Measurements from ENCODE around the gene JAK2. TPM values are rescaled to one million over a fixed set of nuclear protein-coding genes. Genes with fewer than 3 reads are reported as not detected.
"Not testable (repeated sequence)": the region's sequence is repeated elsewhere in the genome, so short reads cannot be mapped to it uniquely, and the experiment has no call there.

JAK2 gene
- total RNA-seq, 2 donors from 2014 or later = 17.3 to 24.6 TPM

GRCh38 chr9:5042661-5043178 is 57.6 kb downstream of the JAK2 start:
- ATAC-seq (replicated peaks) = no peak
- Mint-ChIP-seq H3K9me3 (no peaks in the 10 kb centered on the region), H3K4me1 (no peaks in the 10 kb centered on the region), H3K27ac (no peak overlapping the region), H3K27me3 (no peaks in the 10 kb centered on the region), H3K36me3 (ENCODE audit: low read depth) (peaks cover 57% of the 10 kb centered on the region), H3K4me3 (no peak overlapping the region)

- no peak for ATAC-seq (replicated peaks)
- no peaks in the 10 kb centered on the region for H3K4me1 Mint-ChIP-seq
- H3K27me3 Mint-ChIP-seq = no peaks in the 10 kb centered on the region
- no peaks in the 10 kb centered on the region for H3K9me3 Mint-ChIP-seq
- no peak overlapping the region for H3K4me3 Mint-ChIP-seq
- peaks cover 63% of the 10 kb centered on the region for H3K36me3 Mint-ChIP-seq (ENCODE audit: low read depth)
- no peak overlapping the region for H3K27ac Mint-ChIP-seq
Observed at GRCh38 chr9:5043381-5043780, 58.3 kb downstream of the JAK2 start.

DNA sequence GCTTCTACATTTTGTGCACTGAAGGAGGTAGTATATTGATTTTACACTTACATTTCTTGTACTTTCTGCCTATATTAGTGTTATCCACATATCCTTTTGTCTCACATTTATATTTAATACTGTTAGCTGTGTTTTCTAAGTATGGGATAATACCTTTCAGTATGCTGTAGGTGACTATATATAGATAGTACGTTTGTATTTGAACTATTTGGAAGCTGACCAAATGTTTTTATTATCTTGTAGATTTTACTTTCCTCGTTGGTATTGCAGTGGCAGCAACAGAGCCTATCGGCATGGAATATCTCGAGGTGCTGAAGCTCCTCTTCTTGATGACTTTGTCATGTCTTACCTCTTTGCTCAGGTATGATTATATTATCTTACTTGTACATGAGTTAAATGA is 59.1 kb downstream of the JAK2 start:
- Mint-ChIP-seq H3K36me3 (ENCODE audit: low read depth) (peaks cover 67% of the 10 kb centered on the region), H3K4me1 (no peaks in the 10 kb centered on the region), H3K9me3 (no peaks in the 10 kb centered on the region), H3K27me3 (no peaks in the 10 kb centered on the region), H3K27ac (no peak overlapping the region), H3K4me3 (no peak overlapping the region)
- no peak for ATAC-seq (replicated peaks)

- Mint-ChIP-seq H3K36me3 (ENCODE audit: low read depth) (peaks cover 89% of the 10 kb centered on the region), H3K9me3 (no peaks in the 10 kb centered on the region), H3K4me3 (no peak overlapping the region), H3K27me3 (no peaks in the 10 kb centered on the region), H3K27ac (no peak overlapping the region), H3K4me1 (no peaks in the 10 kb centered on the region)
- no peak for ATAC-seq (replicated peaks)
Observed at GRCh38 chr9:5052838-5053237, 67.8 kb downstream of the JAK2 start.

DNA sequence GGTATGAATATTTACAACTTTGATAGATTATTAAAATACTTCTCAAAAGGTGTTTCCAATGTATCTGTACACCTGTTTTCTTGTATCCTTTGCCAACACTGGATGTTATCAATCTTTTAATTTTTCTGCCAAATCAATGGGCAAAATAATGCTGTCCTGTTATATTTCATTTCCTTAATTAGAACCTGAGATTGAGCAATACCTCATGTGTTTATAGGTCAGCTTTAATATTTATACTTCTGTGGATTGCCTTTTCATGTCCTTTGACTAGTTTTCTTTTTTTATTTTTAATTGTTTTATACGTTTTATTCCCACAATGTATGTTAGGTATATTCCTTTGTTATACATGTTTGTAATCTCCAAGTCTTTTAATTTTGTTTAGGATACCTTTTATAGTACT is 77.6 kb downstream of the JAK2 start:
- H3K27me3 Mint-ChIP-seq = no peaks in the 10 kb centered on the region
- H3K4me3 Mint-ChIP-seq = no peak overlapping the region
- ATAC-seq (replicated peaks) = no peak
- peaks cover 68% of the 10 kb centered on the region for H3K36me3 Mint-ChIP-seq (ENCODE audit: low read depth)
- H3K27ac Mint-ChIP-seq = no peak overlapping the region
- H3K9me3 Mint-ChIP-seq = no peaks in the 10 kb centered on the region
- peaks cover 5% of the 10 kb centered on the region for H3K4me1 Mint-ChIP-seq

GRCh38 chr9:5072871-5073270 is 87.8 kb downstream of the JAK2 start:
- Mint-ChIP-seq H3K9me3 (no peaks in the 10 kb centered on the region), H3K27ac (no peak overlapping the region), H3K4me1 (no peaks in the 10 kb centered on the region), H3K27me3 (no peaks in the 10 kb centered on the region), H3K36me3 (ENCODE audit: low read depth) (peaks cover 74% of the 10 kb centered on the region), H3K4me3 (no peak overlapping the region)
- ATAC-seq (replicated peaks) = no peak

- no peak overlapping the region for H3K4me3 Mint-ChIP-seq
- no peaks in the 10 kb centered on the region for H3K9me3 Mint-ChIP-seq
- no peak overlapping the region for H3K27ac Mint-ChIP-seq
- ATAC-seq (replicated peaks) = no peak
- no peaks in the 10 kb centered on the region for H3K4me1 Mint-ChIP-seq
- no peaks in the 10 kb centered on the region for H3K27me3 Mint-ChIP-seq
- H3K36me3 Mint-ChIP-seq (ENCODE audit: low read depth) = peaks cover 73% of the 10 kb centered on the region
Observed at GRCh38 chr9:5073701-5074100, 88.6 kb downstream of the JAK2 start.

GRCh38 chr9:5085993-5086392 is 100.9 kb downstream of the JAK2 start:
- ATAC-seq (replicated peaks) = no peak
- Mint-ChIP-seq H3K36me3 (ENCODE audit: low read depth) (peaks cover 86% of the 10 kb centered on the region), H3K9me3 (no peaks in the 10 kb centered on the region), H3K4me1 (no peaks in the 10 kb centered on the region), H3K4me3 (no peak overlapping the region), H3K27ac (no peak overlapping the region), H3K27me3 (no peaks in the 10 kb centered on the region)

DNA sequence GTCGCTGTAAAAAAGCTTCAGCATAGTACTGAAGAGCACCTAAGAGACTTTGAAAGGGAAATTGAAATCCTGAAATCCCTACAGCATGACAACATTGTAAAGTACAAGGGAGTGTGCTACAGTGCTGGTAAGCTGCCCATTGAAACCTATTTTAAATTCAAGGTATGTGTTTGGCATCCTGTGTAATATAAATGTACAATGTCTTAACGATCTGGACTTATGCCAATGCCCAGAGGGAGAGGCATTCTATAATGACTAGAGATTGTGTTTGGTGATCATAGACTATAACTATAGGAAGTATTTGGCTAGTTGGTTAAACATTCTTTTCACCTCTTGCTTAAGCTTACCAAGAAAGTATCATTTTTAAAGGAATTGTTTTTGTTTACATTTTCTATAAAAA is 104.7 kb downstream of the JAK2 start:
- Mint-ChIP-seq H3K27me3 (no peaks in the 10 kb centered on the region), H3K4me3 (no peak overlapping the region), H3K9me3 (peaks cover 4% of the 10 kb centered on the region), H3K36me3 (ENCODE audit: low read depth) (peaks cover 52% of the 10 kb centered on the region), H3K4me1 (no peaks in the 10 kb centered on the region), H3K27ac (no peak overlapping the region)
- ATAC-seq (replicated peaks) = no peak

DNA sequence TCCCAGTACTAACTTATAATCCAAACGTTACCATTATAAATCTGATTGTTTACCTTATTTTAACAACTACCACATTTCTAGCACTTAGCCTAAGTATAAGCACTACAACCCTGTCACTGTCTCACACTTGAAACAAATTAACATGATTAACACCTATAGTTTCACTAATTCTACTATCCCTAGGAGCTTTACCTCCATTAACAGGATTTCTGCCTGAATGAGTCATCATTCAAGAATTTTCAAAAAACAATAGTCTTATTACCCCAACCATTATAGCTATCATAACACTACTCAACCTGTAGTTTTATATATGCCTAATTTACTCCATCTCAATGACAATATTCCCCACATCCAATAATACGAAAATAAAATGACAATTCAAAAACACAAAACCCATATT is 110.7 kb downstream of the JAK2 start:
- H3K9me3 Mint-ChIP-seq = peaks cover 4% of the 10 kb centered on the region
- ATAC-seq (replicated peaks) = no peak
- H3K27ac Mint-ChIP-seq = no peak overlapping the region
- no peak overlapping the region for H3K4me3 Mint-ChIP-seq
- no peaks in the 10 kb centered on the region for H3K27me3 Mint-ChIP-seq
- H3K36me3 Mint-ChIP-seq (ENCODE audit: low read depth) = no peaks in the 10 kb centered on the region
- H3K4me1 Mint-ChIP-seq = no peaks in the 10 kb centered on the region

- no peaks in the 10 kb centered on the region for H3K36me3 Mint-ChIP-seq (ENCODE audit: low read depth)
- H3K4me1 Mint-ChIP-seq = no peaks in the 10 kb centered on the region
- H3K9me3 Mint-ChIP-seq = peaks cover 9% of the 10 kb centered on the region
- H3K27me3 Mint-ChIP-seq = no peaks in the 10 kb centered on the region
- no peak for ATAC-seq (replicated peaks)
- H3K4me3 Mint-ChIP-seq = no peak overlapping the region
- H3K27ac Mint-ChIP-seq = no peak overlapping the region
Observed at GRCh38 chr9:5099466-5099865, 114.4 kb downstream of the JAK2 start.

GRCh38 chr9:5101127-5101526 is 116.1 kb downstream of the JAK2 start:
- not testable (repeated sequence) for H3K9me3 Mint-ChIP-seq; H3K36me3 Mint-ChIP-seq (ENCODE audit: low read depth); H3K4me1 Mint-ChIP-seq; H3K27ac Mint-ChIP-seq; H3K4me3 Mint-ChIP-seq; ATAC-seq (replicated peaks); H3K27me3 Mint-ChIP-seq

GRCh38 chr9:5106517-5106916 is 121.4 kb downstream of the JAK2 start:
- H3K4me3 Mint-ChIP-seq; H3K36me3 Mint-ChIP-seq (ENCODE audit: low read depth); H3K27ac Mint-ChIP-seq; H3K4me1 Mint-ChIP-seq; ATAC-seq (replicated peaks); H3K9me3 Mint-ChIP-seq; H3K27me3 Mint-ChIP-seq: not testable (repeated sequence)

- no peaks in the 10 kb centered on the region for H3K4me1 Mint-ChIP-seq
- no peak for ATAC-seq (replicated peaks)
Observed at GRCh38 chr9:5110867-5111681, 126.0 kb downstream of the JAK2 start.

DNA sequence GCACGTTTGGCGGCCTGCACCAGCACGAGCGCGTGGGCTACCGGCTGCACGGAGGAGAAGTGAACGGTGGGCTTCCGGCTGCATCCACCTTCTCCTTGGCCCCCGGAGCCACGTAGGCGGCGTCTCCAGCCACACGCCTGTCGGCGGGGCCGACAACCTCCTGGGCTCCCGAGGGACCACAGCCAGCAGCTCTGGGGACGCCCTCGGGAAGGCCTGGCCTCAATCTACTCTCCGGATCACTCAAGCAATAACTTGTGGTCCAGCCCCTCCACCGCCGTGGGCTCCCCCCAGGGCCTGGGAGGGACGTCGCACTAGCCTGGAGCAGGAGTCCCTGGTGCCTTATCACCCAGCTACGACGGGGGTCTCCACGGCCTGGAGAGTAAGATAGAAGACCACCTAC is 126.6 kb downstream of the JAK2 start:
- ATAC-seq (replicated peaks) = no peak
- Mint-ChIP-seq H3K36me3 (ENCODE audit: low read depth) (peaks cover 31% of the 10 kb centered on the region), H3K9me3 (no peaks in the 10 kb centered on the region), H3K27ac (no peak overlapping the region), H3K27me3 (no peaks in the 10 kb centered on the region), H3K4me1 (no peaks in the 10 kb centered on the region), H3K4me3 (no peak overlapping the region)

More at GRCh38 chr9:5110867-5111681, 126.0 kb downstream of the JAK2 start:
- Mint-ChIP-seq H3K27ac (no peak overlapping the region), H3K4me3 (no peak overlapping the region), H3K36me3 (ENCODE audit: low read depth) (peaks cover 31% of the 10 kb centered on the region), H3K27me3 (no peaks in the 10 kb centered on the region), H3K9me3 (no peaks in the 10 kb centered on the region)
